Ovary (tissue), 3 donors: ENCODE results near the gene FBXL17.

ENCODE experiments used
- POLR2A ChIP-seq: fragments of 450-650 bp; IDR thresholded peaks from one replicate; pipeline ENCODE4 v1.6.1; 2017; ENCODE audit warnings: antibody characterized with exemption, mild to moderate bottlenecking, moderate library complexity
- TF ChIP-seq, protein P1 (sequence below), 3 donors: fragments of 450-650 bp in 2 of 3; fragments of 200-600 bp in 1 of 3; IDR thresholded peaks; one replicate each; pipeline versions ENCODE4 v1.5.1 to v1.8.0; 2016 to 2022; ENCODE audit warnings: antibody characterized with exemption in 3 of 3, mild to moderate bottlenecking in 1 of 3
- donor health status: DM: no; HTN: no; CAD: no.

DNA sequence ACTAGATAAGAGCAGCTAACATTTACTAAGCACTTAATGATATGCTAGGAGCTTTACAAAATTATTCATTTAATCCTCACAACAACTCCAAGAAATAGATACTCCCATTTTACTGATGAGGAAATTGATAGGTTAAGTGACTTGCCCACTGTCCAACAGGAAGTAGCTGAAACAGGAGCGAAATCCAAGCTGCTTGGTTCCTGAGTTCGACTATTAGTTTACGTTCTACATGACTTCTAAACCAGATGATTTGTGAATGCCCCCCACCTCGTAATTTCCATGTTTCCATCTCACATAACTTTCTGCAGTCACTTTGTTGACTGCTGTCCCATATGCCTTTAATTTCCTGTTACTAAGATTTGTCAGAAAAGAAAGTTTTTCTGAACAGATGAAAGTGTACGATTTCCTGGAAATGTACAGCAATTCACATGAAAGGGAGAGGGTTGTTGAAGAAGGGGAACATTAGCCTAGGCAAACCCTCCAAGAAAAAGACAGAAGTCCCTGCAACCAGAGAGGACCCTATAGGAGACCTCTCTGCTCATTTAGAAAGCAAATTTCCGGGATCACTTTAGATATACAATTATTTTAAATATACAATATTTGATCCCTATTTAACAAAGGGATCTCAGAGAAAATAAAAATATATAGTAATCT, 432.1 kb downstream of the FBXL17 start:
- TF ChIP-seq, protein P1, sequence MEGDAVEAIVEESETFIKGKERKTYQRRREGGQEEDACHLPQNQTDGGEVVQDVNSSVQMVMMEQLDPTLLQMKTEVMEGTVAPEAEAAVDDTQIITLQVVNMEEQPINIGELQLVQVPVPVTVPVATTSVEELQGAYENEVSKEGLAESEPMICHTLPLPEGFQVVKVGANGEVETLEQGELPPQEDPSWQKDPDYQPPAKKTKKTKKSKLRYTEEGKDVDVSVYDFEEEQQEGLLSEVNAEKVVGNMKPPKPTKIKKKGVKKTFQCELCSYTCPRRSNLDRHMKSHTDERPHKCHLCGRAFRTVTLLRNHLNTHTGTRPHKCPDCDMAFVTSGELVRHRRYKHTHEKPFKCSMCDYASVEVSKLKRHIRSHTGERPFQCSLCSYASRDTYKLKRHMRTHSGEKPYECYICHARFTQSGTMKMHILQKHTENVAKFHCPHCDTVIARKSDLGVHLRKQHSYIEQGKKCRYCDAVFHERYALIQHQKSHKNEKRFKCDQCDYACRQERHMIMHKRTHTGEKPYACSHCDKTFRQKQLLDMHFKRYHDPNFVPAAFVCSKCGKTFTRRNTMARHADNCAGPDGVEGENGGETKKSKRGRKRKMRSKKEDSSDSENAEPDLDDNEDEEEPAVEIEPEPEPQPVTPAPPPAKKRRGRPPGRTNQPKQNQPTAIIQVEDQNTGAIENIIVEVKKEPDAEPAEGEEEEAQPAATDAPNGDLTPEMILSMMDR (IDR thresholded peaks at IDR 0.05), result no peak
- TF ChIP-seq POLR2A, result no peak
